Astrocyte (in vitro differentiated cells and primary cell): Measurements from ENCODE around the gene FNDC3B. TPM values are rescaled to one million over a fixed set of nuclear protein-coding genes. Genes with fewer than 3 reads are reported as not detected.

ENCODE experiments used
- DNase-seq: peaks from one replicate; pipeline ENCODE4 v3.0.0-alpha.2; 2010; ENCODE audit warnings: low read depth
- FAIRE-seq: peaks from 2 replicates; lab custom pipeline; 2011; peaks lifted over from hg19 to GRCh38; lab: Jason Lieb, UNC
- H2AFZ ChIP-seq: 2 replicates; pipeline ENCODE4 v1.6.0; 2012; ENCODE audit warnings: low read depth, low read length, inconsistent platforms
- H3K27ac ChIP-seq: 2 replicates; pipeline ENCODE4 v1.5.1; 2011; ENCODE audit warnings: low read depth, low read length, inconsistent platforms
- H3K27me3 ChIP-seq: 2 replicates; pipeline ENCODE4 v1.6.0; 2011; ENCODE audit warnings: low read length, inconsistent platforms; ENCODE audit not compliant: insufficient read depth
- H3K36me3 ChIP-seq: 2 replicates; pipeline ENCODE4 v1.5.1; 2011; ENCODE audit warnings: low read length, inconsistent platforms; ENCODE audit not compliant: insufficient read depth
- H3K4me1 ChIP-seq: 2 replicates; pipeline ENCODE4 v1.5.1; 2011; ENCODE audit warnings: low read length, inconsistent platforms; ENCODE audit not compliant: insufficient read depth
- H3K4me2 ChIP-seq: 2 replicates; pipeline ENCODE4 v1.6.0; 2012; ENCODE audit warnings: low read length, inconsistent platforms
- H3K4me3 ChIP-seq: 2 replicates; pipeline ENCODE4 v1.5.1; 2011; ENCODE audit warnings: low read depth, mild to moderate bottlenecking, low read length, inconsistent platforms; ENCODE audit not compliant: insufficient read depth
- H3K79me2 ChIP-seq: 2 replicates; pipeline ENCODE4 v1.6.0; 2012; ENCODE audit warnings: mild to moderate bottlenecking, low read length, inconsistent platforms; ENCODE audit not compliant: insufficient read depth
- H3K9ac ChIP-seq: 2 replicates; pipeline ENCODE4 v1.6.0; 2012; ENCODE audit warnings: mild to moderate bottlenecking, low read length, inconsistent platforms
- H3K9me3 ChIP-seq: 2 replicates; pipeline ENCODE4 v1.5.1; 2012; ENCODE audit warnings: low read depth, mild to moderate bottlenecking, low read length, inconsistent platforms; ENCODE audit not compliant: insufficient read depth
- H4K20me1 ChIP-seq: 2 replicates; pipeline ENCODE4 v1.6.0; 2012; ENCODE audit warnings: low read length, inconsistent platforms; ENCODE audit not compliant: insufficient read depth
- H3K27ac Mint-ChIP-seq: one replicate; pipeline ENCODE4 v1.8.0; 2021; ENCODE audit warnings: mild to moderate bottlenecking, mixed read lengths; ENCODE audit not compliant: unreplicated experiment
- H3K27me3 Mint-ChIP-seq: one replicate; pipeline ENCODE4 v1.8.0; 2021; ENCODE audit warnings: low read depth, mixed read lengths; ENCODE audit not compliant: unreplicated experiment
- H3K36me3 Mint-ChIP-seq: one replicate; pipeline ENCODE4 v1.8.0; 2021; ENCODE audit warnings: low read depth, mixed read lengths; ENCODE audit not compliant: unreplicated experiment
- H3K4me1 Mint-ChIP-seq: one replicate; pipeline ENCODE4 v1.8.0; 2021; ENCODE audit warnings: low read depth, mixed read lengths; ENCODE audit not compliant: unreplicated experiment
- H3K4me3 Mint-ChIP-seq: one replicate; pipeline ENCODE4 v1.8.0; 2021; ENCODE audit warnings: mild to moderate bottlenecking, moderate library complexity, mixed read lengths; ENCODE audit not compliant: unreplicated experiment
- H3K9me3 Mint-ChIP-seq: one replicate; pipeline ENCODE4 v1.8.0; 2021; ENCODE audit warnings: mild to moderate bottlenecking, mixed read lengths; ENCODE audit not compliant: unreplicated experiment
- EZH2 ChIP-seq: IDR thresholded peaks from 2 replicates; pipeline ENCODE4 v1.6.1; 2012; ENCODE audit warnings: mild to moderate bottlenecking, low read length, inconsistent platforms; ENCODE audit not compliant: insufficient read depth
- total RNA-seq: library from RNA; stranded (reverse); gene quantifications from 2 replicates; pipeline ENCODE4 v1.2.1, GENCODE V29; 2021
- TF ChIP-seq, protein P1 (sequence below): IDR thresholded peaks from 2 replicates; pipeline ENCODE4 v1.5.1; 2011; ENCODE audit warnings: low read depth, mild to moderate bottlenecking, inconsistent platforms, low read length, moderate library complexity; ENCODE audit not compliant: insufficient read depth

FNDC3B gene
- total RNA-seq, 1 donor from 2014 or later: 327 TPM

GRCh38 chr3:172199850-172200369 lies 160.5 kb downstream of the FNDC3B start:
- Histone ChIP-seq H3K27me3 (no peaks in the 10 kb centered on the region), H2AFZ (no peak overlapping the region), H3K4me1 (peaks cover 60% of the 10 kb centered on the region), H3K27ac (peak overlapping the region; percentile 96), H3K9ac (no peak overlapping the region), H3K4me2 (peak overlapping the region; percentile 4), H3K4me3 (no peak overlapping the region), H3K9me3 (no peaks in the 10 kb centered on the region), H4K20me1 (peaks cover 14% of the 10 kb centered on the region), H3K79me2 (peaks cover 84% of the 10 kb centered on the region), H3K36me3 (no peaks in the 10 kb centered on the region)
- TF ChIP-seq, protein P1, sequence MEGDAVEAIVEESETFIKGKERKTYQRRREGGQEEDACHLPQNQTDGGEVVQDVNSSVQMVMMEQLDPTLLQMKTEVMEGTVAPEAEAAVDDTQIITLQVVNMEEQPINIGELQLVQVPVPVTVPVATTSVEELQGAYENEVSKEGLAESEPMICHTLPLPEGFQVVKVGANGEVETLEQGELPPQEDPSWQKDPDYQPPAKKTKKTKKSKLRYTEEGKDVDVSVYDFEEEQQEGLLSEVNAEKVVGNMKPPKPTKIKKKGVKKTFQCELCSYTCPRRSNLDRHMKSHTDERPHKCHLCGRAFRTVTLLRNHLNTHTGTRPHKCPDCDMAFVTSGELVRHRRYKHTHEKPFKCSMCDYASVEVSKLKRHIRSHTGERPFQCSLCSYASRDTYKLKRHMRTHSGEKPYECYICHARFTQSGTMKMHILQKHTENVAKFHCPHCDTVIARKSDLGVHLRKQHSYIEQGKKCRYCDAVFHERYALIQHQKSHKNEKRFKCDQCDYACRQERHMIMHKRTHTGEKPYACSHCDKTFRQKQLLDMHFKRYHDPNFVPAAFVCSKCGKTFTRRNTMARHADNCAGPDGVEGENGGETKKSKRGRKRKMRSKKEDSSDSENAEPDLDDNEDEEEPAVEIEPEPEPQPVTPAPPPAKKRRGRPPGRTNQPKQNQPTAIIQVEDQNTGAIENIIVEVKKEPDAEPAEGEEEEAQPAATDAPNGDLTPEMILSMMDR: no peak
- no peak for TF ChIP-seq EZH2
- FAIRE-seq (no peak), DNase-seq (no peak)
- no peaks in the 10 kb centered on the region for H3K27me3 Mint-ChIP-seq
- H3K4me3 Mint-ChIP-seq: no peak overlapping the region
- peaks cover 5% of the 10 kb centered on the region for H3K36me3 Mint-ChIP-seq
- peaks cover 2% of the 10 kb centered on the region for H3K9me3 Mint-ChIP-seq
- H3K4me1 Mint-ChIP-seq: peaks cover 59% of the 10 kb centered on the region
- no peak overlapping the region for H3K27ac Mint-ChIP-seq

- peak overlapping the region; percentile 96 for H3K27ac ChIP-seq
- peak overlapping the region; percentile 6 for H3K4me3 ChIP-seq
- H3K79me2 ChIP-seq: peaks cover 84% of the 10 kb centered on the region
- no peaks in the 10 kb centered on the region for H3K36me3 ChIP-seq
- peaks cover 58% of the 10 kb centered on the region for H3K4me1 ChIP-seq
- peak overlapping the region; percentile 73 for H3K4me2 ChIP-seq
- Mint-ChIP-seq H3K4me3 (no peak overlapping the region), H3K27ac (peak overlapping the region; percentile 96), H3K9me3 (peaks cover 2% of the 10 kb centered on the region), H3K36me3 (peaks cover 9% of the 10 kb centered on the region), H3K27me3 (no peaks in the 10 kb centered on the region), H3K4me1 (peaks cover 66% of the 10 kb centered on the region)
- H3K9ac ChIP-seq: peak overlapping the region; percentile 78
- no peaks in the 10 kb centered on the region for H3K9me3 ChIP-seq
- TF ChIP-seq, protein P1: no peak
- TF ChIP-seq EZH2: no peak
- no peak overlapping the region for H2AFZ ChIP-seq
- DNase-seq: peak; percentile 98
- no peaks in the 10 kb centered on the region for H3K27me3 ChIP-seq
- H4K20me1 ChIP-seq: peaks cover 4% of the 10 kb centered on the region
- FAIRE-seq: peak; percentile 34
Observed at GRCh38 chr3:172201136-172201869, 161.9 kb downstream of the FNDC3B start.

- Mint-ChIP-seq H3K9me3 (peaks cover 2% of the 10 kb centered on the region), H3K4me3 (no peak overlapping the region), H3K27ac (peak overlapping the region; percentile 96), H3K4me1 (peaks cover 70% of the 10 kb centered on the region), H3K27me3 (no peaks in the 10 kb centered on the region), H3K36me3 (peaks cover 9% of the 10 kb centered on the region)
- H3K27me3 ChIP-seq: no peaks in the 10 kb centered on the region
- FAIRE-seq (no peak), DNase-seq (peak; percentile 89)
- H3K79me2 ChIP-seq: peaks cover 83% of the 10 kb centered on the region
- no peaks in the 10 kb centered on the region for H3K9me3 ChIP-seq
- H3K36me3 ChIP-seq: no peaks in the 10 kb centered on the region
- H3K4me1 ChIP-seq: peaks cover 58% of the 10 kb centered on the region
- H4K20me1 ChIP-seq: peaks cover 6% of the 10 kb centered on the region
- H3K27ac ChIP-seq: peak overlapping the region; percentile 96
- H3K4me2 ChIP-seq: peak overlapping the region; percentile 73
- TF ChIP-seq, protein P1: no peak
- TF ChIP-seq EZH2: no peak
- peak overlapping the region; percentile 78 for H3K9ac ChIP-seq
- no peak overlapping the region for H2AFZ ChIP-seq
- no peak overlapping the region for H3K4me3 ChIP-seq
Observed at GRCh38 chr3:172201870-172202236, 162.5 kb downstream of the FNDC3B start.
